ENCODE results near the gene SLC6A18.

Gene SLC6A18

DNA sequence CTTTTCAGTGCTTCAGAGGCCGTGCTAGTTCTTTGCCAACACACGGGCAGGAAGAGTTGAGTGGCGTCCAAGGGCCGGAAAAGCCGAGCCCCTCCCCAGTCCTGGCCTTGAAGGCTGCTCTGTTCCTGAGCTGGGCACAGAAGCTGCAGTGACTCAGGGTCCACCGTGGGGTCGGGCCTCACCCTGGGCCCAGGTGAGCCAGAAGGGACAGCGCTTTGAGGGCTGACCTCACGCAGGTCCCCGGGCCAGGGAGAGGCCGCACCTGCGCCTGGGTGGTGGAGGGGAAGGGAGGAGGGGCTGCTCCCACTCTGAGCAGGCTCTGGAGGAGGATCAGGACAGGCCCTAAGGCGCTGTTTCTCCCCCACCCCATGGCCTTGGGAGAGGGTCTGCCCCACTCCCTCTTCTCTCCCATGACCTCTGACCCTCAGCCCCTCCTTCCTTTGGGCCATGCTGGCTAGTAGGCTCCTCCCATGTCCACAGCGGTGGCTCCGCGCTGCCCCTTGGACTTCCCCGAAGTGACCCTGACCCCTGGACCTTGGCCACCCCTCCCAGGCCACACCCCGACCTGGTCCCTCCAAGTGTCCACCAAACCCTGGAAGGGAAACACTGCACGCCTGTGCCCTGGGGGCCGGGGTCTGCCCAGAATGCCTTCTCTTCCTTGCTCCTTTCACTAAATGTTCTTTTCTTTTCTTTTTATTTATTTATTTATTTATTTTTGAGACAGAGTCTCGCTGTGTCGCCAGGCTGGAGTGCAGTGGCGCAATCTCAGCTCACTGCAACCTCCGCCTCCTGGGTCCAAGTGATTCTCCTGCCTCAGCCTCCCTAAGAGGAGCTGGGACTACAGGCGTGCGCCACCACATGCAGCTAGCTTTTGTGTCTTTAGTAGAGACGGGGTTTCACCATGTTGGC lies 43.5 kb upstream of the SLC6A18 start:
- Histone ChIP-seq H3K4me1 (ENCODE audit: control insufficient read depth in 5 of 5, insufficient read depth in 5 of 5, low read length in 5 of 5) (peaks cover 0 to 8% (median 0%) of the 10 kb centered on the region in 5 donors), H3K4me3 (ENCODE audit: low read depth in 1 of 5, low read length in 5 of 5) (no peak overlapping the region), H3K27ac (ENCODE audit: low read depth, low read length) (no peak overlapping the region), H3K9ac (ENCODE audit: low read length in 5 of 5) (no peak overlapping the region), H3K36me3 (ENCODE audit: control insufficient read depth in 5 of 5, insufficient read depth in 5 of 5, low read length in 5 of 5) (no peaks in the 10 kb centered on the region), H3K9me3 (ENCODE audit: control insufficient read depth in 5 of 5, low read length in 5 of 5) (no peaks in the 10 kb centered on the region), H3K27me3 (ENCODE audit: control insufficient read depth in 5 of 5, insufficient read depth in 4 of 5, low read length in 5 of 5) (peaks cover 9 to 22% (median 13%) of the 10 kb centered on the region in 5 donors)

DNA sequence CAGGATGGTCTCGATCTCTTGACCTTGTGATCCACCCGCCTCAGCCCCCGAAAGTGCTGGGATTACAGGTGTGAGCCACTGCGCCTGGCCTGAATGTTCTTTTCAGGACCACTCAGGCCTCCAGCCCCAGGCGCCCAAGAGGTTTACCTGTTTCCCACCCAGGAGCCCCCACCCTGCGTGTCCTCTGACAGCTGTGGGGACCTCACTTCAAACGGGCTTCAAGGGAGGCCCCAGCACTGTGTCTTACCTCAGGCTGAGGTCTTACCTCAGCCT lies 42.9 kb upstream of the SLC6A18 start:
- no peaks in the 10 kb centered on the region for H3K36me3 ChIP-seq (ENCODE audit: control insufficient read depth in 5 of 5, insufficient read depth in 5 of 5, low read length in 5 of 5)
- H3K9me3 ChIP-seq (ENCODE audit: control insufficient read depth in 5 of 5, low read length in 5 of 5), result no peaks in the 10 kb centered on the region
- H3K27ac ChIP-seq (ENCODE audit: low read depth, low read length), result no peak overlapping the region
- H3K9ac ChIP-seq (ENCODE audit: low read length in 5 of 5), result no peak overlapping the region
- no peak overlapping the region for H3K4me3 ChIP-seq (ENCODE audit: low read depth in 1 of 5, low read length in 5 of 5)
- H3K27me3 ChIP-seq (ENCODE audit: control insufficient read depth in 5 of 5, insufficient read depth in 4 of 5, low read length in 5 of 5), result peaks cover 9 to 26% (median 19%) of the 10 kb centered on the region in 5 donors
- H3K4me1 ChIP-seq (ENCODE audit: control insufficient read depth in 5 of 5, insufficient read depth in 5 of 5, low read length in 5 of 5), result peaks cover 0 to 8% (median 0%) of the 10 kb centered on the region in 5 donors

DNA sequence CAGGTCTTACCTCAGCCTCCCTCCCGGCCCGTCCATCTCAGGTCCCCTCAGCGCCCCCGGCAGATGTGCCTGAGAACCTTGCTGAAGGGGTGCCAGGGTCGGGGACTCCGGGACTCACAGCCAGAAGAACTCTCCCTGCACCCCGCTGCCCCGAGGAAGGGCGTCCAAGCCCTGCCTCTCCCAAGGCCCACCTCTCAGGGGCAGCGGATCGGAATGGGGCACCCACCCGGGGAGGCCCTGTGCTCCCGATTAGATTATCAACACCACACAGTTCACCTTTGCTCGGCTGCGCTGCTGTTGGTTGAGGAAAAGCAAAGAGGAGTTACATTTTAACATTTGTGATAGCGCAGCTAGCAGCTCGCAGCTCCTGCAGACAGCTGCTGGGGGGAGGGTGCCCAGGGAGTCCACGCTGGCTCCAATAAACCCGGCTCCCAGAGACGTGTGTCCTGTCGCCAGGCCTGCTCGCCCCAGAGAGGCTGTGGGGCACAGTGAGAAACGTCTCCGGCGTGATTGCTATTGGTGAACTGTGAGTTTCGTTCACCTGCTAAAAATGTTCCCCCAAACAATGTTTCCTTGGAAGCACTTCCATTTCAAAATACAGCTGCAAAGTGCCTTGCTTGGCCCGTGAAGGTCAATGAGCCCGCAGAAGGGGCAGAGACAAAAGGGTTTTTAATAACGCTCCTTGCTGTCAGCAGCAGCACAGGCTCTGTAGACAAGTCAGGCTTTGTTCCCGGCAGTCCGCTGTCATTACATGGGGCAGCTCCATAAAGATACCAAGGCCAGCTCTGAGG lies 42.4 kb upstream of the SLC6A18 start:
- Histone ChIP-seq H3K27ac (ENCODE audit: low read depth, low read length) (no peak overlapping the region), H3K27me3 (ENCODE audit: control insufficient read depth in 5 of 5, insufficient read depth in 4 of 5, low read length in 5 of 5) (peaks cover 9 to 27% (median 24%) of the 10 kb centered on the region in 5 donors), H3K9ac (ENCODE audit: low read length in 5 of 5) (no peak overlapping the region), H3K36me3 (ENCODE audit: control insufficient read depth in 5 of 5, insufficient read depth in 5 of 5, low read length in 5 of 5) (no peaks in the 10 kb centered on the region), H3K4me1 (ENCODE audit: control insufficient read depth in 5 of 5, insufficient read depth in 5 of 5, low read length in 5 of 5) (peaks cover 0 to 8% (median 0%) of the 10 kb centered on the region in 5 donors), H3K9me3 (ENCODE audit: control insufficient read depth in 5 of 5, low read length in 5 of 5) (no peaks in the 10 kb centered on the region), H3K4me3 (ENCODE audit: low read depth in 1 of 5, low read length in 5 of 5) (no peak overlapping the region)

DNA sequence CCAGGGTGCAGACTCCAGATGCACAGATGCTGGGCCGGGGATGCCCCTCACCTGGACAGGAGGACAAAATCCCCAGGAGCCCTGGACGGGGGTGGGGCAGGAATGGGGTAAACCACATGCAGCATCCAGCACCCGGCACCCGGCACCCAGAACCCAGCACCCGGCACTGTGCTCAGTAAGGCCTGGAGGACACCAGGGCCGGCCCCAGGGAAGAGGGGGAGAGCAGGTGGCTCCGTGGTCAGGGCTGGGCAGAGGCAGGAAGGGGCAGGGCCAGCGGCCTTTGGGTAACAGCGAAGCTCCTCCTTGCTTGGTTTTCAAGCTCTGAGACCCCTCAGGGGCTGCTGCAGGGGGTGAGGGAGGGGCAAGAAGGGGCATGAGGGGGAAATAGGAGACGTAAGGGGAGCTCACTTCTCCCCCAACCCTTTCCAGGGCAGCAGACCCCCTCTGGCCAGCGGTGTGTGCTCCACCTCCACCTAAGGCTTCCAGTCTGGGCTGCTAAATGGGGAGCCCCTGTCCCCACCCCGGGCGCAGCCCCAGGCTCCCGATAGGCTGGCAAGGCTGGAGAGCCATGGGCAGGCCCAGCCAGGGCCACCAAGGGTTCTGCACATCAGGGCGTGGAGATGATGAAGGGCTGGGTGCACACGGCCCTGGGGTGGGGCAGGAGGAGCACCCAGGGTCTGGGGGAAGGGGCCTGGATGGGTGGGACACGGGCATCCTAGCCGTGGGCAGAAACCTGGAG lies 41.6 kb upstream of the SLC6A18 start:
- no peaks in the 10 kb centered on the region for H3K9me3 ChIP-seq (ENCODE audit: control insufficient read depth in 5 of 5, low read length in 5 of 5)
- no peaks in the 10 kb centered on the region for H3K36me3 ChIP-seq (ENCODE audit: control insufficient read depth in 5 of 5, insufficient read depth in 5 of 5, low read length in 5 of 5)
- no peak overlapping the region for H3K4me3 ChIP-seq (ENCODE audit: low read depth in 1 of 5, low read length in 5 of 5)
- no peak overlapping the region for H3K27ac ChIP-seq (ENCODE audit: low read depth, low read length)
- H3K4me1 ChIP-seq (ENCODE audit: control insufficient read depth in 5 of 5, insufficient read depth in 5 of 5, low read length in 5 of 5), result peaks cover 0 to under 1% (median 0%) of the 10 kb centered on the region in 5 donors
- H3K9ac ChIP-seq (ENCODE audit: low read length in 5 of 5), result no peak overlapping the region
- peaks cover 9 to 28% (median 24%) of the 10 kb centered on the region in 5 donors for H3K27me3 ChIP-seq (ENCODE audit: control insufficient read depth in 5 of 5, insufficient read depth in 4 of 5, low read length in 5 of 5)

DNA sequence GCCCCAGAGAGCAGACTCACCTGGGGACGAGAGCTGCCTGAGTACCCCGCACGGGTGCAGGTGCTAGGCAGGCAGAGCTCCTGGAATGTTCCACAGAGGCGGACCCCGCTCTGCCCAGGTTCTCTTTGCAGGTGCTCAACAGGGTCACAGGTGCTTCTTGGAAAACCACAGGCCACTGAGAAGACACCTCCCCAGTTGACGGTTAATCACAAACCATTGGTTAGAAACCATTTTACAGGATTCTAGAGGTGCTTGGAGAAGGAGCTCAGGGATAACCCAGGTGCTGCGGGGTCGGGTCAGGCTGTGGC lies 41.1 kb upstream of the SLC6A18 start:
- Histone ChIP-seq H3K9ac (ENCODE audit: low read length in 5 of 5) (no peak overlapping the region), H3K27me3 (ENCODE audit: control insufficient read depth in 5 of 5, insufficient read depth in 4 of 5, low read length in 5 of 5) (peaks cover 9 to 28% (median 24%) of the 10 kb centered on the region in 5 donors), H3K4me3 (ENCODE audit: low read depth in 1 of 5, low read length in 5 of 5) (no peak overlapping the region), H3K4me1 (ENCODE audit: control insufficient read depth in 5 of 5, insufficient read depth in 5 of 5, low read length in 5 of 5) (no peaks in the 10 kb centered on the region), H3K36me3 (ENCODE audit: control insufficient read depth in 5 of 5, insufficient read depth in 5 of 5, low read length in 5 of 5) (no peaks in the 10 kb centered on the region), H3K9me3 (ENCODE audit: control insufficient read depth in 5 of 5, low read length in 5 of 5) (no peaks in the 10 kb centered on the region), H3K27ac (ENCODE audit: low read depth, low read length) (no peak overlapping the region)

DNA sequence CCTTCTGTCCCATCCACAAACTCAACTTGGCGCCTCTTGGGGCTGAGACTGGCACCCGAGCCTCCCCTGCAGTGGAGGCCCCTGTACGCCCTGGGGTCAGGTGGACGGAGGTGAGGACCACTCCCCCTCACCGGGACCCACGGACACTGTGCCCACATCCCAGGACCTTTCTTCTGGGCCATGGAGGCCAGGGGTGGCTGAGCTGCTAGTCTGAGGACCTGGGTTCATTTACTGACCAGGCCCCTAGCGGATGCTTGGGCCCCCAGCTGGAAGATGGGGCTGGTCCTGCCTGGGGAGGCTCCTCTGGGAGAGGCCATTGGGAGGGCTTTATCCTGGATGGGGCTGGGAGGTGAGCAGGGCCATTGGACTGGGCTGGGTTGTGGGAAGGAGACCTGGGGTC lies 40.7 kb upstream of the SLC6A18 start:
- Histone ChIP-seq H3K9me3 (ENCODE audit: control insufficient read depth in 5 of 5, low read length in 5 of 5) (no peaks in the 10 kb centered on the region), H3K27me3 (ENCODE audit: control insufficient read depth in 5 of 5, insufficient read depth in 4 of 5, low read length in 5 of 5) (peaks cover 12 to 28% (median 24%) of the 10 kb centered on the region in 5 donors), H3K9ac (ENCODE audit: low read length in 5 of 5) (no peak overlapping the region), H3K4me3 (ENCODE audit: low read depth in 1 of 5, low read length in 5 of 5) (no peak overlapping the region), H3K36me3 (ENCODE audit: control insufficient read depth in 5 of 5, insufficient read depth in 5 of 5, low read length in 5 of 5) (no peaks in the 10 kb centered on the region), H3K4me1 (ENCODE audit: control insufficient read depth in 5 of 5, insufficient read depth in 5 of 5, low read length in 5 of 5) (no peaks in the 10 kb centered on the region), H3K27ac (ENCODE audit: low read depth, low read length) (no peak overlapping the region)

DNA sequence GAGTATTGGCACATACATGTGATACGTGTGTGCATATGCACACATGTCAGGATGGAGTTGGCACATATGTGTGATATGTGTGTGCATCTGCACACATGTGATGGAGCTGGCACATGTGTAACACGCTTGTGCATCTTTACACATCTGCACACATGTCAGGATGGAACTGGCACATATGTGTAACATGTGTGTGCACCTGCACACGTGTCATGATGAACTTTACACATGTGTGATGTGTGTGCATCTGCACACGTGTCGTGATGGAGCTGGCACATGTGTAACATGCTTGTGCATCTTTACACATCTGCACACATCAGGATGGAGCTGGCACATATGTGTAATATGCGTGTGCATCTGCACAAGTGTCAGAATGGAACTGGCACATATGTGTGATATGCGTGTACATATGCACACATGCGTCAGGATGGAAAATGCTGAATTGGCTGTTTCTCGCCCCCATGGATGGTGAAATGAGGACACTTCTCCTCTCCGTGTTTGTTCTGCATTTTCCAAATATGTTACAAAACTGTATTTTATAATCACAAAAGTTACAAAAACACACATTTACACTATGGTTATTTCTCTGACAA lies 40.0 kb upstream of the SLC6A18 start:
- Histone ChIP-seq H3K4me1 (ENCODE audit: control insufficient read depth in 5 of 5, insufficient read depth in 5 of 5, low read length in 5 of 5) (no peaks in the 10 kb centered on the region), H3K9me3 (ENCODE audit: control insufficient read depth in 5 of 5, low read length in 5 of 5) (no peaks in the 10 kb centered on the region), H3K36me3 (ENCODE audit: control insufficient read depth in 5 of 5, insufficient read depth in 5 of 5, low read length in 5 of 5) (no peaks in the 10 kb centered on the region), H3K4me3 (ENCODE audit: low read depth in 1 of 5, low read length in 5 of 5) (no peak overlapping the region), H3K27ac (ENCODE audit: low read depth, low read length) (no peak overlapping the region), H3K9ac (ENCODE audit: low read length in 5 of 5) (no peak overlapping the region), H3K27me3 (ENCODE audit: control insufficient read depth in 5 of 5, insufficient read depth in 4 of 5, low read length in 5 of 5) (peaks cover 14 to 33% (median 24%) of the 10 kb centered on the region in 5 donors)

DNA sequence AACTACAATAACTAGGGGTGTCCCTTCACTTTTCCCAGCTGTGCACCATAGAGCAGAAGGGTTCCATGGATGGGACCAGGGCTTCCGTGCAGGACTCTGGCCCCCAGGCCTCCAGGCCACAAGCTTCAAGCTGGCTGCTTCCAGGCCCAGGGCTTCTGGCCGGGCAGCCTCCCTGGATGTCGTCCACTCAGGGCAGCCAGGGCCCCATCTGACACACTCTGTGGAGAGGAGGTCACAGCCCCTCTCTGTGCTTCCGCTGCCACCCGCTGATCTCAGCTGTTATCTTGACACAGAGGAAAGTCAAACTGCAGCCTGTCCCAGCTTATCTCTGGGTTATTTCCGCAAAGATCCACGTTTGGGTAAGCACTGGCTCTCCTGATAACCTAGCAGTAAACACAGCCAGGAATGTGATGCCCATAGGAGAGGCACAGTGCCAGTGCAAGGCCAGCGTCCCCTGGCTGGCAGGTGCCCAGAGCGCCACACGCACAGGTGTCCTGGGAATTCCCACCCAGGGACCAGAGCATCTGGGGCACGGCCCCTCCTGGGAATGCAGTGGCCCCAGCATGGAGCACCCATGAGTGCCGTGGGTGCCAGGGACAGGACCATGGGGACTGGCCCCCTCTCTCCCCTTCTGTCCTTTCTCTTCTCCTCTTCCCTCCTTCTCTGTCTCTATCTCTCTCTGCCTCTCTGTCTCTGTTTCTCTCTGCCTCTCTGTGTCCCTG lies 39.4 kb upstream of the SLC6A18 start:
- no peaks in the 10 kb centered on the region for H3K4me1 ChIP-seq (ENCODE audit: control insufficient read depth in 5 of 5, insufficient read depth in 5 of 5, low read length in 5 of 5)
- H3K27ac ChIP-seq (ENCODE audit: low read depth, low read length), result no peak overlapping the region
- H3K27me3 ChIP-seq (ENCODE audit: control insufficient read depth in 5 of 5, insufficient read depth in 4 of 5, low read length in 5 of 5), result peaks cover 16 to 37% (median 27%) of the 10 kb centered on the region in 5 donors

DNA sequence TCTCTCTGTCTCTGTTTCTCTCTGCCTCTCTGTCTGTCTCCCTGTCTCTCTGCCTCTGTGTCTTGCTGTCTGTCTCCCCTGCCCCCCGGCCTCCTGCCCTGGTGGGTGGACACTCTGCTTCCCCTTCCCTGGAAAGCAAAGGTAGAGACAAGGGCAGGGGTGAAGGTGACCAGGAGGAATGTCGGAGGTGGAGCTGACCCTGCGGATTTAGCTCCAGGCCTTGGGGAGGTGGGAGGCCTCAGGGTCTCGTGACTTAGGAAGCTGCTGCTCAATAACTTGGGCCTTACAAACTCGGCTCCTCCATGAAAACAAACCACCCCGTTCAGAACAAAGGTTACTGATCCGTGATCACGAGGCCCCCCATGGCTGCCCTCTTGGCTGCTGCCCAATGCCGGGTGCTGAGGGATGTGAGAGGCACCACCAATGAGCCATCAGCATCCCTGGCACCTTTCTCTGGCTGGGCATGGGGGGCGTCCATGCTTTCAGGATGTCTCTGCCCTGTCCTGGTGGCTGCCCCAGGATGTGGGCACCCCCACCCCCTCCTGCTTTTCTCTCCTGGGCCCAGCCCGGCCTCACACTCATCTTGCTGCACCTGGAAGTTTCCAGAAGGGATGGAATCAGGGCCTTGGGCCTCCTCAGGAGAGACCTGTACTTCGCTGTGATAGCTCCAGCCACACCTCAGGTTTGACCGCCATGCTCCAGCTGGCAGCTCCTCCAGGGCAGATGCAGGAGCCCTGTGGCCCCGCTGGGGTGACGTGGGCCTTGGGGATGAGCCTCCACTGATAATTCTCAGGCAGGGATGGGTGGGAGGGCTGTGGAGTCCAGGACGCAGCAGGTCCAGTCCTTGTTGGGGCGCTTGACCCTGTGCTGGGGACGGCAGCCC lies 38.6 kb upstream of the SLC6A18 start:
- Histone ChIP-seq H3K27me3 (ENCODE audit: control insufficient read depth in 5 of 5, insufficient read depth in 4 of 5, low read length in 5 of 5) (peaks cover 8 to 37% (median 24%) of the 10 kb centered on the region in 5 donors), H3K27ac (ENCODE audit: low read depth, low read length) (no peak overlapping the region), H3K36me3 (ENCODE audit: control insufficient read depth in 5 of 5, insufficient read depth in 5 of 5, low read length in 5 of 5) (no peaks in the 10 kb centered on the region), H3K9ac (ENCODE audit: low read length in 5 of 5) (no peak overlapping the region), H3K4me1 (ENCODE audit: control insufficient read depth in 5 of 5, insufficient read depth in 5 of 5, low read length in 5 of 5) (no peaks in the 10 kb centered on the region), H3K4me3 (ENCODE audit: low read depth in 1 of 5, low read length in 5 of 5) (no peak overlapping the region), H3K9me3 (ENCODE audit: control insufficient read depth in 5 of 5, low read length in 5 of 5) (no peaks in the 10 kb centered on the region)

More for the DNA sequence above, 39.4 kb upstream of the SLC6A18 start:
- no peaks in the 10 kb centered on the region for H3K36me3 ChIP-seq (ENCODE audit: control insufficient read depth in 5 of 5, insufficient read depth in 5 of 5, low read length in 5 of 5)
- H3K9ac ChIP-seq (ENCODE audit: low read length in 5 of 5), result no peak overlapping the region
- no peaks in the 10 kb centered on the region for H3K9me3 ChIP-seq (ENCODE audit: control insufficient read depth in 5 of 5, low read length in 5 of 5)
- no peak overlapping the region for H3K4me3 ChIP-seq (ENCODE audit: low read depth in 1 of 5, low read length in 5 of 5)
